Heart right ventricle (tissue), 16 donors: ENCODE data around the gene MAP3K6. TPM values are rescaled to one million over a fixed set of nuclear protein-coding genes. Genes with fewer than 3 reads are reported as not detected.

Source experiments
- ATAC-seq, 8 donors: fragments of 200-7000 bp; cut with Tn5 transposase; one replicate each; pipeline ENCODE4 v1.9.1; 2020; ENCODE audit warnings: mild to moderate bottlenecking in 8 of 8, moderate library complexity in 8 of 8, moderate number of reproducible peaks in 1 of 8
- DNase-seq, 2 donors: peaks; one replicate each; pipeline ENCODE4 v3.0.0-alpha.2; 2020
- H3K27ac ChIP-seq, 10 donors: fragments of 200-600 bp; sonication (generic) in 2 of 10; one replicate each; pipeline versions ENCODE4 v1.5.0 to v1.8.0; 2020 to 2022; ENCODE audit warnings: mild to moderate bottlenecking in 3 of 10
- H3K27me3 ChIP-seq, 7 donors: fragments of 200-600 bp; one replicate each; pipeline ENCODE4 v1.8.0; 2021 to 2022; ENCODE audit warnings: mild to moderate bottlenecking in 2 of 7
- H3K36me3 ChIP-seq, 9 donors: fragments of 200-600 bp; sonication (generic) in 1 of 9; one replicate each; pipeline versions ENCODE4 v1.5.0 to v1.8.0; 2020 to 2022; ENCODE audit warnings: mild to moderate bottlenecking in 2 of 9
- H3K4me1 ChIP-seq, 9 donors: fragments of 200-600 bp; sonication (generic) in 1 of 9; one replicate each; pipeline versions ENCODE4 v1.5.0 to v1.8.0; 2020 to 2022; ENCODE audit warnings: mild to moderate bottlenecking in 4 of 9
- H3K4me3 ChIP-seq, 10 donors: fragments of 200-600 bp; sonication (generic) in 2 of 10; one replicate each; pipeline versions ENCODE4 v1.5.0 to v1.8.0; 2020 to 2022; ENCODE audit warnings: mild to moderate bottlenecking in 7 of 10, moderate library complexity in 2 of 10
- H3K9me3 ChIP-seq, 11 donors: fragments of 200-600 bp in 10 of 11; sonication (generic) in 2 of 11; one replicate each; pipeline versions ENCODE4 v1.5.0 to v1.8.0; 2013 to 2022; ENCODE audit warnings: mild to moderate bottlenecking in 2 of 11, control low read depth in 1 of 11, moderate library complexity in 1 of 11
- WGBS, 2 donors: extraction: QIAGEN DNeasy Blood & Tissue Kit; methylation state at CpG; one replicate each; pipeline ENCODE4 v1.1.7; 2013; ENCODE audit warnings: inconsistent platforms in 1 of 2; 5-methylcytosine and 5-hydroxymethylcytosine counted together
- intact Hi-C, 10 donors: fragments of 100-400 bp; cut with DNase I; formaldehyde crosslinking; loops; one replicate each; pipeline versions ENCODE4 v1.11.1 to v1.14.2; 2022
- polyA plus RNA-seq, 2 donors: library from polyadenylated mRNA; stranded (reverse); fragments of 200-250 nt; gene quantifications; one replicate each; pipeline ENCODE4 v1.2.3, GENCODE V29; 2013
- total RNA-seq, 10 donors: library from RNA; stranded (reverse); fragmentation: NEBNext Ultra II Directional in 3 of 10; extraction: Animal tissue kit (Norgen Biotek cat#: 25700) in 3 of 10; gene quantifications; one replicate each; pipeline versions ENCODE4 v1.2.1 to v1.2.4, GENCODE V29; 2021 to 2023
- TF ChIP-seq, protein P1 (sequence below), 9 donors: fragments of 200-600 bp; sonication (generic) in 2 of 9; IDR thresholded peaks; one replicate each; pipeline versions ENCODE4 v1.5.0 to v1.8.0; 2021 to 2022; ENCODE audit warnings: antibody characterized with exemption in 9 of 9, mild to moderate bottlenecking in 5 of 9, moderate library complexity in 1 of 9
- donor health status: Arrhythmogenic right ventricular cardiomyopathy.
- donor health status: ischemic (EF 13 %, LVEDD 7.1; RV severe dilation, severe dysfunction).
- donor health status: healthy with polysubstance abuse.
- donor health status: DM: no; HTN: yes; CAD: no.
- donor health status: DM: no; HTN: no; CAD: no.
- donor health status: ischemic (EF 25% LVEDD 6.9; RV normal size, moderate dysfunction).
- donor health status: ischemic (EF 25% LVEDD 5.7; RV mildly dilated, moderate dysfunction).
- donor health status: healthy.
- donor health status: DM: yes; HTN: yes; CAD: no.
- donor health status: Ischemic cardiomyopathy.
- donor health status: ischemic (EF 35%, LVEDD 5.7; RV mildly dilated, moderate dysfunction).
- donor health status: nonischemic (EF 11% LVEDD 7.7; RV severe dilation, severe dysfunction).
- donor health status: DM: yes; HTN: yes; CAD: no.
- donor health status: PGD.
- donor health status: ischemic (EF 29% LVEDD 5.4; RV normal size, mild dysfunction).
- donor health status: nonischemic (EF 23%, LVEDD 6.1; RV moderate dilation, normal function).

Gene MAP3K6
- total and polyA plus RNA-seq, 12 donors = 18.6 to 179 (median 30.4) TPM

DNA sequence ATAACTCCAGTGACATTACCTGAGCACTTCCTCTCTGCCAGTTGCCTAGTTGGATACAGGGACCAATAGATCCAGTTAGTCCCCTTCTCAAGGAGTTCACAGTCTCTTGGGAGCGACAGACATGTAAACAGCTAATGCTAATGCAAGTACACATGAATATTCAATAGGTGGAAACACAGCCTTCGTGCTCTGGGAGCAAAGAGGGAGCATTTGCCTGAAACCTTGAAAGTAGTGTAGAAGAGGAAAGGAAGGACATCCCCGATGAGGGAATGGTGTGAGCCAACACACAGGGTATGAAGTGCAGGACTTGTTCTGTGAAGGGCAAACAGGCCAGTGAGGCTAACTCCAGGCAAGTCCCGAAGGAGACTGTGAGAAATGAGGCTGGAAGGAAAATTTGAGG is 48.6 kb downstream of the MAP3K6 start:
- TF ChIP-seq, protein P1, sequence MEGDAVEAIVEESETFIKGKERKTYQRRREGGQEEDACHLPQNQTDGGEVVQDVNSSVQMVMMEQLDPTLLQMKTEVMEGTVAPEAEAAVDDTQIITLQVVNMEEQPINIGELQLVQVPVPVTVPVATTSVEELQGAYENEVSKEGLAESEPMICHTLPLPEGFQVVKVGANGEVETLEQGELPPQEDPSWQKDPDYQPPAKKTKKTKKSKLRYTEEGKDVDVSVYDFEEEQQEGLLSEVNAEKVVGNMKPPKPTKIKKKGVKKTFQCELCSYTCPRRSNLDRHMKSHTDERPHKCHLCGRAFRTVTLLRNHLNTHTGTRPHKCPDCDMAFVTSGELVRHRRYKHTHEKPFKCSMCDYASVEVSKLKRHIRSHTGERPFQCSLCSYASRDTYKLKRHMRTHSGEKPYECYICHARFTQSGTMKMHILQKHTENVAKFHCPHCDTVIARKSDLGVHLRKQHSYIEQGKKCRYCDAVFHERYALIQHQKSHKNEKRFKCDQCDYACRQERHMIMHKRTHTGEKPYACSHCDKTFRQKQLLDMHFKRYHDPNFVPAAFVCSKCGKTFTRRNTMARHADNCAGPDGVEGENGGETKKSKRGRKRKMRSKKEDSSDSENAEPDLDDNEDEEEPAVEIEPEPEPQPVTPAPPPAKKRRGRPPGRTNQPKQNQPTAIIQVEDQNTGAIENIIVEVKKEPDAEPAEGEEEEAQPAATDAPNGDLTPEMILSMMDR (IDR thresholded peaks at IDR 0.05) = no peak
- no peak overlapping the region for H3K27ac ChIP-seq
- DNase-seq = no peak
- ATAC-seq = no peak
- no peaks in the 10 kb centered on the region for H3K36me3 ChIP-seq
- H3K4me3 ChIP-seq = no peak overlapping the region
- no peaks in the 10 kb centered on the region for H3K9me3 ChIP-seq
- H3K4me1 ChIP-seq = peaks cover 0 to 20% (median 9%) of the 10 kb centered on the region in 9 donors
- H3K27me3 ChIP-seq = no peaks in the 10 kb centered on the region
- 22 to 30% methylated on average over 4 of the region's 4 CpGs for WGBS, 2 donors
- intact Hi-C loops = no loop called here

DNA sequence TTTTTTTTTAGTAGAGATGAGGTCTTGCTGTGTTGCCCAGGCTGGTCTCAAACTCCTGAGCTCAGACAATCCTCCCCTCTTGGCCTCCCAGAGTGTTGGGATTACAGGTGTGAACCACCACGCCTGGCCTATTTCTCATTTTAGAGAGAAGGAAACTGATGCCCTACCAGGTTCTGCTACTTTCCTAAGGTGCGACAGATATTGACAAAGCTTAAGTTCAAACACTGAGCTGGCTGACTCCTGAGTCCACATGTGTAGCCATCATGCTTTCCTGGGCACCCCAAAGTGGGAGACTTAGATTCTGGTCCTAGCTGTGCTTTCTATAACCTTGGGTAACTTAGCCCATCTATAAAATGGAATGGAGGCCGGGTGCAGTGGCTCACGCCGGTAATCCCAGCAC is 49.9 kb downstream of the MAP3K6 start:
- peaks cover 0 to 3% (median 0%) of the 10 kb centered on the region in 9 donors for H3K36me3 ChIP-seq
- H3K27ac ChIP-seq = no peak overlapping the region
- no peak overlapping the region for H3K4me3 ChIP-seq
- WGBS, 2 donors = 89 to 92% methylated on average over 5 of the region's 5 CpGs
- H3K27me3 ChIP-seq = no peaks in the 10 kb centered on the region
- ATAC-seq (no peak), DNase-seq (no peak)
- peaks cover 0 to 13% (median 5%) of the 10 kb centered on the region in 9 donors for H3K4me1 ChIP-seq
- H3K9me3 ChIP-seq = no peaks in the 10 kb centered on the region
- TF ChIP-seq, protein P1 (IDR thresholded peaks at IDR 0.05) = no peak
- intact Hi-C loops = no loop called here

DNA sequence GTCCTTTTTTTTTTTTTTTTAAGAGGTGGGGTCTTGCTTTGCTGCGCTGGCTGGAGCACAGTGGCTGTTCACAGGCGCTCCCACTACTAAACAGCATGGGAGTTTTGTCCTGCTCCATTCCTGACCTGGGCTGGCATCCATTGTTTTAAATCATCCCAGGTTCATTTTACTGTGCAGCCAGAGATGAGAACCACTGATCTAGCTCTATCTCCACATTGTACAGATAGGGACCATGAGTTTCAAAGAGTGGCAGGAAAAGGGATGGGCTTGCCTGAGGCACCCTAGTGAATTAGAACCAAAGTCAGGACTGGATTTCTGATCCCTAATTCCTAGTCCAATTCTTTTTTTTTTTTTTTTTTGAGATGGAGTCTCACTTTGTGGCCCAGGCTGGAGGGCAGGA is 52.0 kb downstream of the MAP3K6 start:
- Histone ChIP-seq H3K4me3 (no peak overlapping the region), H3K27me3 (no peaks in the 10 kb centered on the region), H3K9me3 (no peaks in the 10 kb centered on the region), H3K36me3 (peaks cover 0 to 18% (median 0%) of the 10 kb centered on the region in 9 donors), H3K27ac (no peak overlapping the region), H3K4me1 (peaks cover 0 to 5% (median 0%) of the 10 kb centered on the region in 9 donors)
- 55 to 83% methylated on average over 2 of the region's 2 CpGs for WGBS, 2 donors
- ATAC-seq (no peak), DNase-seq (no peak)
- TF ChIP-seq, protein P1 (IDR thresholded peaks at IDR 0.05) = no peak
- intact Hi-C loops = no loop called here

DNA sequence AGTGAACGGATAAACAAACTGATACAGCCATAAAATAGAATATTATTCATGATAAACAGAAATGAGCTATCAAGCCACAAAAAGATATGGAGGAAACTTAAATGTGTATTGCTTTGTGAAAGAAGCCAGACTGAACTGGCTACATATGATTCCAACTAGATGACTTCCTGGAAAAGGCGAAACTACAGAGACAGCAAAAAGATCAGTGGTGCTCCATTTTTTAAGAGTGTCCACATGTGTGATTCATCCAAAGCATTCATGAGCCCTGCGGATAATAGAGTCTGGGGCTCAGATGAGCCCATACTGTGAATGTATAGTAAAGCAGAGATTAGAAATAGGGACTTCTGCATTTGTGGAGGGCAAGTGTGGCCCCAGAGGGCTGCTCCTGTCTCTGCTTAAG is 52.6 kb downstream of the MAP3K6 start:
- WGBS, 2 donors = 70 to 80% methylated on average over 3 of the region's 3 CpGs
- TF ChIP-seq, protein P1 (IDR thresholded peaks at IDR 0.05) = no peak
- intact Hi-C loops = no loop called here
- Histone ChIP-seq H3K27me3 (no peaks in the 10 kb centered on the region), H3K4me3 (no peak overlapping the region), H3K9me3 (no peaks in the 10 kb centered on the region), H3K27ac (no peak overlapping the region), H3K4me1 (peaks cover 0 to 5% (median 0%) of the 10 kb centered on the region in 9 donors), H3K36me3 (peaks cover 0 to 18% (median 0%) of the 10 kb centered on the region in 9 donors)
- no peak for ATAC-seq
- DNase-seq = no peak
